DND-41 (cell line): Measurements from ENCODE around the gene BRAT1.

Experiments
- EZH2 ChIP-seq: IDR thresholded peaks from 3 replicates; pipeline ENCODE4 v1.6.1; 2012; ENCODE audit warnings: borderline replicate concordance, low read depth, mild to moderate bottlenecking, moderate library complexity, low read length, inconsistent platforms; ENCODE audit not compliant: severe bottlenecking
- TF ChIP-seq, protein P1 (sequence below): IDR thresholded peaks from 2 replicates; pipeline ENCODE4 v1.5.1; 2012; ENCODE audit warnings: borderline replicate concordance, low read length, moderate library complexity, mild to moderate bottlenecking; ENCODE audit not compliant: poor library complexity, severe bottlenecking; ENCODE audit errors: extremely low read depth

DNA sequence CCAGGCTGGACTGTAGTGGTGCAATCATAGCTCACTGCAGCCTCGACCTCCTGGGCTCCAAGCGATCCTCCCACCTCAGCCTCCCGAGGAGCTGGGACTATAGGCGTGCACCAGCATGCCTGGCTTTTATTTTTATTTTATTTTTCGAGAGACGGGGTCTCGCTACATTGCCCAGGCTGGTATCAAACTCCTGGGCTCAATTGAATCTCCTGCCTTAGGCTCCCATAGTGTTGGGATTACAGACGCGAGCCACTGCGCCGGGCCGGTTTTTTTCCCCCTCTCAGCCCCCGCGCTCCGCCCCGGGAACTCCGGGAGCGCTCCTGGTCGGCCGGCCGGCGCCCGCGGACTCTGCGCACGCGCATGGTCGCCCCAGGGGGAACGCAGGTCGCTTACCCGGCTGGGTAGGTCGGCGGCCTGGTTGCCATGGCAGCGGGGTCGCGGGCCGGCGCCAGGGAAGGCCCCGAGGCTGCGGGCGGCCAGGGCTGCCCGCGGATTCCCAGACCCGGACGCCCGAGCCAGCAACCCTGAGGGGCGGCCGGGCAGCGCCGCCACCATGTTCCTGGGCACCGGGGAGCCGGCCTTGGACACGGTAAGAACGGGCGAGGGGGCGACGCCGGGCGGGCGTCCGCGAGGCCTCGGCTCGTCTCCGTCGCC lies 3.4 kb upstream of the BRAT1 start, which contains the start of gene IQCE:
- TF ChIP-seq, protein P1, sequence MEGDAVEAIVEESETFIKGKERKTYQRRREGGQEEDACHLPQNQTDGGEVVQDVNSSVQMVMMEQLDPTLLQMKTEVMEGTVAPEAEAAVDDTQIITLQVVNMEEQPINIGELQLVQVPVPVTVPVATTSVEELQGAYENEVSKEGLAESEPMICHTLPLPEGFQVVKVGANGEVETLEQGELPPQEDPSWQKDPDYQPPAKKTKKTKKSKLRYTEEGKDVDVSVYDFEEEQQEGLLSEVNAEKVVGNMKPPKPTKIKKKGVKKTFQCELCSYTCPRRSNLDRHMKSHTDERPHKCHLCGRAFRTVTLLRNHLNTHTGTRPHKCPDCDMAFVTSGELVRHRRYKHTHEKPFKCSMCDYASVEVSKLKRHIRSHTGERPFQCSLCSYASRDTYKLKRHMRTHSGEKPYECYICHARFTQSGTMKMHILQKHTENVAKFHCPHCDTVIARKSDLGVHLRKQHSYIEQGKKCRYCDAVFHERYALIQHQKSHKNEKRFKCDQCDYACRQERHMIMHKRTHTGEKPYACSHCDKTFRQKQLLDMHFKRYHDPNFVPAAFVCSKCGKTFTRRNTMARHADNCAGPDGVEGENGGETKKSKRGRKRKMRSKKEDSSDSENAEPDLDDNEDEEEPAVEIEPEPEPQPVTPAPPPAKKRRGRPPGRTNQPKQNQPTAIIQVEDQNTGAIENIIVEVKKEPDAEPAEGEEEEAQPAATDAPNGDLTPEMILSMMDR, result no peak
- no peak for TF ChIP-seq EZH2
